HG02970 (cell line): ENCODE results near the gene KRTAP20-3.

ENCODE experiments used
- ATAC-seq: cut with Tn5 transposase; IDR thresholded peaks from one replicate; pipeline ENCODE4 v1.9.1; 2021; ENCODE audit warnings: mild to moderate bottlenecking, moderate library complexity, moderate number of reproducible peaks; ENCODE audit not compliant: unreplicated experiment, low FRiP score

The KRTAP20-3 gene

GRCh38 chr21:30676737-30677136 is 34.1 kb downstream of the KRTAP20-3 start:
- no peak for ATAC-seq

GRCh38 chr21:30680586-30680985 is 37.9 kb downstream of the KRTAP20-3 start:
- ATAC-seq: no peak

GRCh38 chr21:30684506-30684905 is 41.8 kb downstream of the KRTAP20-3 start:
- ATAC-seq: no peak

- no peak for ATAC-seq
These were observed 47.2 kb downstream of the KRTAP20-3 start for GRCh38 chr21:30689822-30690221.
